22Rv1 (cell line): ENCODE results near the gene MAP1LC3A.

ENCODE experiments used
- ZFX ChIP-seq: fragments of 450-650 bp; IDR thresholded peaks from 2 replicates; pipeline ENCODE4 v1.6.1; 2017; ENCODE audit warnings: antibody characterized with exemption, borderline replicate concordance
- TF ChIP-seq, protein P1 (sequence below): fragments of 450-650 bp; IDR thresholded peaks from 2 replicates; pipeline ENCODE4 v1.5.1; 2017; ENCODE audit warnings: mild to moderate bottlenecking

GRCh38 chr20:34534391-34535165, 23.9 kb upstream of the MAP1LC3A start:
- TF ChIP-seq, protein P1, sequence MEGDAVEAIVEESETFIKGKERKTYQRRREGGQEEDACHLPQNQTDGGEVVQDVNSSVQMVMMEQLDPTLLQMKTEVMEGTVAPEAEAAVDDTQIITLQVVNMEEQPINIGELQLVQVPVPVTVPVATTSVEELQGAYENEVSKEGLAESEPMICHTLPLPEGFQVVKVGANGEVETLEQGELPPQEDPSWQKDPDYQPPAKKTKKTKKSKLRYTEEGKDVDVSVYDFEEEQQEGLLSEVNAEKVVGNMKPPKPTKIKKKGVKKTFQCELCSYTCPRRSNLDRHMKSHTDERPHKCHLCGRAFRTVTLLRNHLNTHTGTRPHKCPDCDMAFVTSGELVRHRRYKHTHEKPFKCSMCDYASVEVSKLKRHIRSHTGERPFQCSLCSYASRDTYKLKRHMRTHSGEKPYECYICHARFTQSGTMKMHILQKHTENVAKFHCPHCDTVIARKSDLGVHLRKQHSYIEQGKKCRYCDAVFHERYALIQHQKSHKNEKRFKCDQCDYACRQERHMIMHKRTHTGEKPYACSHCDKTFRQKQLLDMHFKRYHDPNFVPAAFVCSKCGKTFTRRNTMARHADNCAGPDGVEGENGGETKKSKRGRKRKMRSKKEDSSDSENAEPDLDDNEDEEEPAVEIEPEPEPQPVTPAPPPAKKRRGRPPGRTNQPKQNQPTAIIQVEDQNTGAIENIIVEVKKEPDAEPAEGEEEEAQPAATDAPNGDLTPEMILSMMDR = no peak
- TF ChIP-seq ZFX = no peak
